Stimulated activated effector memory CD8-positive, alpha-beta T cell treated with anti-CD3 and anti-CD28 coated beads, Interleukin-12 subunit alpha, Interleukin-12 subunit beta, amount 100 ng/mL, for 72 hours (primary cell): ENCODE data around the gene OR2H1.

Experiments used
- ATAC-seq: fragments of 150-1000 bp; cut with Tn5 transposase; 2 replicates; pipeline ENCODE4 v1.10.0; 2021
- DNase-seq, 2 donors: peaks; one replicate each; pipeline ENCODE4 v3.0.0; 2021 to 2022; ENCODE audit warnings: low spot score in 2 of 2
- H3K27ac Mint-ChIP-seq: one replicate; pipeline ENCODE4 v1.8.0; 2022; ENCODE audit warnings: mild to moderate bottlenecking, mixed read lengths
- H3K36me3 Mint-ChIP-seq: one replicate; pipeline ENCODE4 v1.8.0; 2022; ENCODE audit warnings: mild to moderate bottlenecking, mixed read lengths
- H3K4me1 Mint-ChIP-seq: one replicate; pipeline ENCODE4 v1.8.0; 2022; ENCODE audit warnings: mixed read lengths
- H3K4me3 Mint-ChIP-seq: one replicate; pipeline ENCODE4 v1.8.0; 2022; ENCODE audit warnings: mild to moderate bottlenecking, mixed read lengths
- H3K9me3 Mint-ChIP-seq: one replicate; pipeline ENCODE4 v1.8.0; 2022; ENCODE audit warnings: mixed read lengths

Gene OR2H1

GRCh38 chr6:29465801-29466200 is 8.8 kb downstream of the OR2H1 start:
- Mint-ChIP-seq H3K36me3 (no peaks in the 10 kb centered on the region), H3K4me1 (no peaks in the 10 kb centered on the region), H3K27ac (no peak overlapping the region), H3K9me3 (no peaks in the 10 kb centered on the region), H3K4me3 (no peak overlapping the region)
- ATAC-seq (no peak), DNase-seq (no peak)

- no peak for DNase-seq
- Mint-ChIP-seq H3K4me1 (no peaks in the 10 kb centered on the region), H3K36me3 (no peaks in the 10 kb centered on the region), H3K9me3 (no peaks in the 10 kb centered on the region), H3K4me3 (no peak overlapping the region), H3K27ac (no peak overlapping the region)
- ATAC-seq, result no peak
These were observed 9.3 kb downstream of the OR2H1 start for GRCh38 chr6:29466241-29466640.

GRCh38 chr6:29474996-29475395 is 18.0 kb downstream of the OR2H1 start:
- Mint-ChIP-seq H3K9me3 (no peaks in the 10 kb centered on the region), H3K36me3 (no peaks in the 10 kb centered on the region)
- no peak for DNase-seq

GRCh38 chr6:29477923-29478450 is 21.0 kb downstream of the OR2H1 start:
- DNase-seq, result no peak
- ATAC-seq, result no peak
- H3K36me3 Mint-ChIP-seq, result no peaks in the 10 kb centered on the region
- no peak overlapping the region for H3K4me3 Mint-ChIP-seq
- H3K27ac Mint-ChIP-seq, result no peak overlapping the region
- H3K4me1 Mint-ChIP-seq, result no peaks in the 10 kb centered on the region
- no peaks in the 10 kb centered on the region for H3K9me3 Mint-ChIP-seq

More at GRCh38 chr6:29474996-29475395, 18.0 kb downstream of the OR2H1 start:
- no peaks in the 10 kb centered on the region for H3K4me1 Mint-ChIP-seq
- H3K4me3 Mint-ChIP-seq, result no peak overlapping the region
- no peak for ATAC-seq
- no peak overlapping the region for H3K27ac Mint-ChIP-seq

- Mint-ChIP-seq H3K9me3 (no peaks in the 10 kb centered on the region), H3K36me3 (no peaks in the 10 kb centered on the region), H3K4me3 (no peak overlapping the region), H3K27ac (no peak overlapping the region), H3K4me1 (no peaks in the 10 kb centered on the region)
- DNase-seq, result no peak
- no peak for ATAC-seq
These were observed 21.8 kb downstream of the OR2H1 start for GRCh38 chr6:29478740-29479139.

- no peak overlapping the region for H3K27ac Mint-ChIP-seq
- ATAC-seq (no peak), DNase-seq (no peak)
- H3K9me3 Mint-ChIP-seq, result no peaks in the 10 kb centered on the region
- H3K4me1 Mint-ChIP-seq, result no peaks in the 10 kb centered on the region
- no peaks in the 10 kb centered on the region for H3K36me3 Mint-ChIP-seq
- H3K4me3 Mint-ChIP-seq, result no peak overlapping the region
These were observed 22.6 kb downstream of the OR2H1 start for GRCh38 chr6:29479560-29479959.

- no peak for DNase-seq
- H3K4me1 Mint-ChIP-seq, result no peaks in the 10 kb centered on the region
These were observed 26.2 kb downstream of the OR2H1 start for GRCh38 chr6:29483186-29483585.

GRCh38 chr6:29483735-29484134 is 26.8 kb downstream of the OR2H1 start:
- H3K9me3 Mint-ChIP-seq, result no peaks in the 10 kb centered on the region
- no peaks in the 10 kb centered on the region for H3K4me1 Mint-ChIP-seq
- no peak overlapping the region for H3K4me3 Mint-ChIP-seq
- ATAC-seq (no peak), DNase-seq (no peak)
- H3K36me3 Mint-ChIP-seq, result no peaks in the 10 kb centered on the region
- no peak overlapping the region for H3K27ac Mint-ChIP-seq

More at GRCh38 chr6:29483186-29483585, 26.2 kb downstream of the OR2H1 start:
- Mint-ChIP-seq H3K27ac (no peak overlapping the region), H3K9me3 (no peaks in the 10 kb centered on the region), H3K4me3 (no peak overlapping the region), H3K36me3 (no peaks in the 10 kb centered on the region)
- no peak for ATAC-seq

GRCh38 chr6:29486577-29486976 is 29.6 kb downstream of the OR2H1 start:
- no peaks in the 10 kb centered on the region for H3K36me3 Mint-ChIP-seq
- no peak overlapping the region for H3K4me3 Mint-ChIP-seq
- ATAC-seq, result no peak
- no peak overlapping the region for H3K27ac Mint-ChIP-seq
- DNase-seq, result no peak
- no peaks in the 10 kb centered on the region for H3K9me3 Mint-ChIP-seq
- no peaks in the 10 kb centered on the region for H3K4me1 Mint-ChIP-seq

- H3K36me3 Mint-ChIP-seq, result no peaks in the 10 kb centered on the region
- H3K9me3 Mint-ChIP-seq, result no peaks in the 10 kb centered on the region
- H3K4me3 Mint-ChIP-seq, result no peak overlapping the region
- no peak for DNase-seq
- H3K4me1 Mint-ChIP-seq, result no peaks in the 10 kb centered on the region
- H3K27ac Mint-ChIP-seq, result no peak overlapping the region
- ATAC-seq, result peak; percentile 26
These were observed 30.2 kb downstream of the OR2H1 start for GRCh38 chr6:29487131-29487530.

GRCh38 chr6:29487660-29488059 is 30.7 kb downstream of the OR2H1 start, which contains the start of gene MAS1L:
Gene MAS1L (minus strand): TSS chr6:29487956. CDS start chr6:29487902, 54 bp downstream.
- Mint-ChIP-seq H3K4me3 (no peak within 1 kb of the TSS), H3K27ac (no peak within 1 kb of the TSS), H3K4me1 (no peaks in the 10 kb centered on the region), H3K36me3 (no peaks in the 10 kb centered on the region), H3K9me3 (no peaks in the 10 kb centered on the region)
- no peak for DNase-seq
- ATAC-seq, result no peak

GRCh38 chr6:29488874-29489273 is 31.9 kb downstream of the OR2H1 start:
- H3K27ac Mint-ChIP-seq, result no peak overlapping the region
- H3K4me3 Mint-ChIP-seq, result no peak overlapping the region
- no peak for ATAC-seq
- no peak for DNase-seq
- H3K9me3 Mint-ChIP-seq, result no peaks in the 10 kb centered on the region
- no peaks in the 10 kb centered on the region for H3K4me1 Mint-ChIP-seq
- H3K36me3 Mint-ChIP-seq, result no peaks in the 10 kb centered on the region

GRCh38 chr6:29489286-29489685 is 32.3 kb downstream of the OR2H1 start:
- Mint-ChIP-seq H3K36me3 (no peaks in the 10 kb centered on the region), H3K4me3 (no peak overlapping the region), H3K9me3 (no peaks in the 10 kb centered on the region), H3K4me1 (no peaks in the 10 kb centered on the region), H3K27ac (no peak overlapping the region)
- DNase-seq (no peak), ATAC-seq (no peak)

- no peak for ATAC-seq
- Mint-ChIP-seq H3K4me1 (no peaks in the 10 kb centered on the region), H3K4me3 (no peak overlapping the region), H3K9me3 (no peaks in the 10 kb centered on the region), H3K36me3 (no peaks in the 10 kb centered on the region), H3K27ac (no peak overlapping the region)
- DNase-seq, result no peak
These were observed 33.1 kb downstream of the OR2H1 start for GRCh38 chr6:29490055-29490454.

GRCh38 chr6:29490552-29490951 is 33.6 kb downstream of the OR2H1 start:
- ATAC-seq, result no peak
- H3K9me3 Mint-ChIP-seq, result no peaks in the 10 kb centered on the region
- no peak overlapping the region for H3K4me3 Mint-ChIP-seq
- no peak for DNase-seq
- H3K36me3 Mint-ChIP-seq, result no peaks in the 10 kb centered on the region
- no peak overlapping the region for H3K27ac Mint-ChIP-seq
- no peaks in the 10 kb centered on the region for H3K4me1 Mint-ChIP-seq

- ATAC-seq, result no peak
- Mint-ChIP-seq H3K9me3 (no peaks in the 10 kb centered on the region), H3K36me3 (no peaks in the 10 kb centered on the region), H3K27ac (no peak overlapping the region), H3K4me1 (no peaks in the 10 kb centered on the region), H3K4me3 (no peak overlapping the region)
- no peak for DNase-seq
These were observed 34.6 kb downstream of the OR2H1 start for GRCh38 chr6:29491574-29491973.

GRCh38 chr6:29493261-29493660 is 36.3 kb downstream of the OR2H1 start:
- Mint-ChIP-seq H3K9me3 (no peaks in the 10 kb centered on the region), H3K36me3 (no peaks in the 10 kb centered on the region), H3K4me3 (no peak overlapping the region), H3K27ac (no peak overlapping the region), H3K4me1 (no peaks in the 10 kb centered on the region)
- DNase-seq (no peak), ATAC-seq (no peak)
